ENCODE results near the gene OR9I1. TPM values are rescaled to one million over a fixed set of nuclear protein-coding genes. Genes with fewer than 3 reads are reported as not detected.

OR9I1 gene
- total and polyA plus RNA-seq, 4 donors = not detected

DNA sequence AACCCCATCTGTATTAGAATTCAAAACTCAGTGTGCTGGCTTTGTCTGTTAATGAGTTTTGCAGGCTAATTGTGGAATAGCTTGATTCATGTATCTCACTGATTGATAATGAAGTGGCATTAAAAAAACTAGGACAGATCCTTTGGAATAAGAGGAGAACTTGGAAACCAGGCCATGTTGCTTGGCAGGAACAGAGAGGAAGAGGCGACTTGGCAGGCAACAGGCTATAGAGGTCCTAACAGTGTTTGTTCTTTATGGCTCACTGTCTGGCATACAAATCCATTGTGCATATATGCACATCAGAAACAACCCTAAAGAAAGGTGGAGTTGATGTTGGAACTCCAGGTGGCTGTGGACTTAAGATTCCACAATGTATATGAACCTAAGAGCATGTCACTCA lies 17.4 kb upstream of the OR9I1 start:
- WGBS = 59% methylated on average over 1 of the region's 1 CpG
- Histone ChIP-seq H3K4me1 (ENCODE audit: control insufficient read depth in 4 of 4, insufficient read depth in 4 of 4, low read length in 3 of 4) (no peaks in the 10 kb centered on the region), H3K4me3 (ENCODE audit: low read depth in 1 of 3, low read length in 3 of 3) (no peak overlapping the region), H3K27me3 (ENCODE audit: control insufficient read depth in 4 of 4, insufficient read depth in 4 of 4, low read length in 3 of 4) (no peaks in the 10 kb centered on the region), H3K36me3 (ENCODE audit: control insufficient read depth in 4 of 4, insufficient read depth in 3 of 4, low read depth in 1 of 4, low read length in 3 of 4) (no peaks in the 10 kb centered on the region), H3K27ac (ENCODE audit: low read depth in 1 of 2, low read length in 2 of 2) (no peak overlapping the region), H3K9me3 (ENCODE audit: control insufficient read depth in 4 of 4, low read length in 3 of 4) (no peaks in the 10 kb centered on the region), H3K9ac (ENCODE audit: low read depth in 1 of 2, low read length in 2 of 2) (no peak overlapping the region)
- DNase-seq (ENCODE audit: low spot score) = no peak
- TF ChIP-seq FOXA1 (IDR thresholded peaks at IDR 0.05) = no peak
- no peak for TF ChIP-seq ATF3 (IDR thresholded peaks at IDR 0.05)
- TF ChIP-seq RAD21 (IDR thresholded peaks at IDR 0.05) = no peak
- no peak for TF ChIP-seq EGR1 (IDR thresholded peaks at IDR 0.05; ENCODE audit: low read depth in 2 of 2)
- TF ChIP-seq RXRA (IDR thresholded peaks at IDR 0.05) = no peak
- no peak for TF ChIP-seq SP1 (IDR thresholded peaks at IDR 0.05)
- TF ChIP-seq, protein P1, sequence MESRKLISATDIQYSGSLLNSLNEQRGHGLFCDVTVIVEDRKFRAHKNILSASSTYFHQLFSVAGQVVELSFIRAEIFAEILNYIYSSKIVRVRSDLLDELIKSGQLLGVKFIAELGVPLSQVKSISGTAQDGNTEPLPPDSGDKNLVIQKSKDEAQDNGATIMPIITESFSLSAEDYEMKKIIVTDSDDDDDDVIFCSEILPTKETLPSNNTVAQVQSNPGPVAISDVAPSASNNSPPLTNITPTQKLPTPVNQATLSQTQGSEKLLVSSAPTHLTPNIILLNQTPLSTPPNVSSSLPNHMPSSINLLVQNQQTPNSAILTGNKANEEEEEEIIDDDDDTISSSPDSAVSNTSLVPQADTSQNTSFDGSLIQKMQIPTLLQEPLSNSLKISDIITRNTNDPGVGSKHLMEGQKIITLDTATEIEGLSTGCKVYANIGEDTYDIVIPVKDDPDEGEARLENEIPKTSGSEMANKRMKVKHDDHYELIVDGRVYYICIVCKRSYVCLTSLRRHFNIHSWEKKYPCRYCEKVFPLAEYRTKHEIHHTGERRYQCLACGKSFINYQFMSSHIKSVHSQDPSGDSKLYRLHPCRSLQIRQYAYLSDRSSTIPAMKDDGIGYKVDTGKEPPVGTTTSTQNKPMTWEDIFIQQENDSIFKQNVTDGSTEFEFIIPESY (IDR thresholded peaks at IDR 0.05) = no peak
- TF ChIP-seq, protein P2, sequence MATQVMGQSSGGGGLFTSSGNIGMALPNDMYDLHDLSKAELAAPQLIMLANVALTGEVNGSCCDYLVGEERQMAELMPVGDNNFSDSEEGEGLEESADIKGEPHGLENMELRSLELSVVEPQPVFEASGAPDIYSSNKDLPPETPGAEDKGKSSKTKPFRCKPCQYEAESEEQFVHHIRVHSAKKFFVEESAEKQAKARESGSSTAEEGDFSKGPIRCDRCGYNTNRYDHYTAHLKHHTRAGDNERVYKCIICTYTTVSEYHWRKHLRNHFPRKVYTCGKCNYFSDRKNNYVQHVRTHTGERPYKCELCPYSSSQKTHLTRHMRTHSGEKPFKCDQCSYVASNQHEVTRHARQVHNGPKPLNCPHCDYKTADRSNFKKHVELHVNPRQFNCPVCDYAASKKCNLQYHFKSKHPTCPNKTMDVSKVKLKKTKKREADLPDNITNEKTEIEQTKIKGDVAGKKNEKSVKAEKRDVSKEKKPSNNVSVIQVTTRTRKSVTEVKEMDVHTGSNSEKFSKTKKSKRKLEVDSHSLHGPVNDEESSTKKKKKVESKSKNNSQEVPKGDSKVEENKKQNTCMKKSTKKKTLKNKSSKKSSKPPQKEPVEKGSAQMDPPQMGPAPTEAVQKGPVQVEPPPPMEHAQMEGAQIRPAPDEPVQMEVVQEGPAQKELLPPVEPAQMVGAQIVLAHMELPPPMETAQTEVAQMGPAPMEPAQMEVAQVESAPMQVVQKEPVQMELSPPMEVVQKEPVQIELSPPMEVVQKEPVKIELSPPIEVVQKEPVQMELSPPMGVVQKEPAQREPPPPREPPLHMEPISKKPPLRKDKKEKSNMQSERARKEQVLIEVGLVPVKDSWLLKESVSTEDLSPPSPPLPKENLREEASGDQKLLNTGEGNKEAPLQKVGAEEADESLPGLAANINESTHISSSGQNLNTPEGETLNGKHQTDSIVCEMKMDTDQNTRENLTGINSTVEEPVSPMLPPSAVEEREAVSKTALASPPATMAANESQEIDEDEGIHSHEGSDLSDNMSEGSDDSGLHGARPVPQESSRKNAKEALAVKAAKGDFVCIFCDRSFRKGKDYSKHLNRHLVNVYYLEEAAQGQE (IDR thresholded peaks at IDR 0.05) = no peak
- TF ChIP-seq, protein P3, sequence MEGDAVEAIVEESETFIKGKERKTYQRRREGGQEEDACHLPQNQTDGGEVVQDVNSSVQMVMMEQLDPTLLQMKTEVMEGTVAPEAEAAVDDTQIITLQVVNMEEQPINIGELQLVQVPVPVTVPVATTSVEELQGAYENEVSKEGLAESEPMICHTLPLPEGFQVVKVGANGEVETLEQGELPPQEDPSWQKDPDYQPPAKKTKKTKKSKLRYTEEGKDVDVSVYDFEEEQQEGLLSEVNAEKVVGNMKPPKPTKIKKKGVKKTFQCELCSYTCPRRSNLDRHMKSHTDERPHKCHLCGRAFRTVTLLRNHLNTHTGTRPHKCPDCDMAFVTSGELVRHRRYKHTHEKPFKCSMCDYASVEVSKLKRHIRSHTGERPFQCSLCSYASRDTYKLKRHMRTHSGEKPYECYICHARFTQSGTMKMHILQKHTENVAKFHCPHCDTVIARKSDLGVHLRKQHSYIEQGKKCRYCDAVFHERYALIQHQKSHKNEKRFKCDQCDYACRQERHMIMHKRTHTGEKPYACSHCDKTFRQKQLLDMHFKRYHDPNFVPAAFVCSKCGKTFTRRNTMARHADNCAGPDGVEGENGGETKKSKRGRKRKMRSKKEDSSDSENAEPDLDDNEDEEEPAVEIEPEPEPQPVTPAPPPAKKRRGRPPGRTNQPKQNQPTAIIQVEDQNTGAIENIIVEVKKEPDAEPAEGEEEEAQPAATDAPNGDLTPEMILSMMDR (IDR thresholded peaks at IDR 0.05; ENCODE audit: low read depth, low read length, missing input control) = no peak
- TF ChIP-seq GABPA (IDR thresholded peaks at IDR 0.05 in 1 of 2, conservative IDR thresholded peaks at IDR 0.05 in 1 of 2) = no peak
- TF ChIP-seq, protein P4, sequence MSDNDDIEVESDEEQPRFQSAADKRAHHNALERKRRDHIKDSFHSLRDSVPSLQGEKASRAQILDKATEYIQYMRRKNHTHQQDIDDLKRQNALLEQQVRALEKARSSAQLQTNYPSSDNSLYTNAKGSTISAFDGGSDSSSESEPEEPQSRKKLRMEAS (IDR thresholded peaks at IDR 0.05) = no peak
- no peak for TF ChIP-seq FOXA2 (IDR thresholded peaks at IDR 0.05)
- TF ChIP-seq YY1 (IDR thresholded peaks at IDR 0.05) = no peak
- TF ChIP-seq JUND (IDR thresholded peaks at IDR 0.05) = no peak
- TF ChIP-seq HNF4G (IDR thresholded peaks at IDR 0.05) = no peak
- no peak for TF ChIP-seq NR2F2 (IDR thresholded peaks at IDR 0.05)
- TF ChIP-seq HNF4A (conservative IDR thresholded peaks at IDR 0.05) = no peak
- no peak for TF ChIP-seq TAF1 (conservative IDR thresholded peaks at IDR 0.05)

Data from liver (tissue), 9 donors.